SU-DHL-6 (cell line): ENCODE results near the gene UBASH3B.
"Not testable (repeated sequence)": the region's sequence is repeated elsewhere in the genome, so short reads cannot be mapped to it uniquely, and the experiment has no call there.

Experiments used
- H2AFZ ChIP-seq: fragments of 200-600 bp; sonication (generic); 2 replicates; pipeline ENCODE4 v1.6.1; 2014; ENCODE audit warnings: low read depth, mild to moderate bottlenecking, moderate library complexity, mixed read lengths, antibody characterized with exemption, low read length; ENCODE audit not compliant: severe bottlenecking
- H3F3A ChIP-seq: fragments of 200-600 bp; shearing (Covaris generic); 2 replicates; pipeline ENCODE4 v1.6.0; 2016; ENCODE audit warnings: antibody characterized with exemption, mild to moderate bottlenecking; ENCODE audit not compliant: insufficient read depth
- H3K27ac ChIP-seq: fragments of 200-600 bp; sonication (generic); 2 replicates; pipeline ENCODE4 v1.5.1; 2016; ENCODE audit warnings: low read depth, mild to moderate bottlenecking, low read length, moderate library complexity, mixed read lengths
- H3K27me3 ChIP-seq: fragments of 200-600 bp; sonication (generic), shearing (Covaris generic); 2 replicates; pipeline ENCODE4 v1.6.0; 2014; ENCODE audit warnings: mild to moderate bottlenecking, low read length
- H3K36me3 ChIP-seq: fragments of 200-600 bp; sonication (generic); 2 replicates; pipeline ENCODE4 v1.6.1; 2014; ENCODE audit warnings: mild to moderate bottlenecking, low read length, mixed read lengths
- H3K4me2 ChIP-seq: fragments of 300-600, 200-600 bp; shearing (Covaris generic), sonication (generic); 2 replicates; pipeline ENCODE4 v1.6.0; 2014; ENCODE audit warnings: low read length, low read depth, mild to moderate bottlenecking; ENCODE audit not compliant: poor library complexity, severe bottlenecking
- H3K4me3 ChIP-seq: fragments of 200-600 bp; sonication (generic); 2 replicates; pipeline ENCODE4 v1.5.1; 2014; ENCODE audit warnings: antibody characterized with exemption, low read length, mild to moderate bottlenecking, mixed read lengths; ENCODE audit not compliant: insufficient read depth, poor library complexity, severe bottlenecking
- H3K79me2 ChIP-seq: fragments of 200-600 bp; sonication (generic); 2 replicates; pipeline ENCODE4 v1.6.1; 2014; ENCODE audit warnings: mild to moderate bottlenecking, low read length, moderate library complexity; ENCODE audit not compliant: insufficient read depth
- H3K9ac ChIP-seq: fragments of 200-600 bp; sonication (generic); 2 replicates; pipeline ENCODE4 v1.7.0; 2014; ENCODE audit warnings: mild to moderate bottlenecking, low read length
- H3K9me2 ChIP-seq: fragments of 200-600 bp; sonication (generic); replicated peaks from 2 replicates; pipeline ENCODE4 v1.6.1; 2014; ENCODE audit warnings: low read length; ENCODE audit not compliant: insufficient read depth
- H3K9me3 ChIP-seq: fragments of 200-600 bp; sonication (generic); 2 replicates; pipeline ENCODE4 v1.6.1; 2014; ENCODE audit warnings: low read length, mixed read lengths; ENCODE audit not compliant: insufficient read depth
- H4K20me1 ChIP-seq: fragments of 200-600 bp; sonication (generic); 2 replicates; pipeline ENCODE4 v1.6.1; 2014; ENCODE audit warnings: low read depth, mild to moderate bottlenecking, antibody characterized with exemption, low read length, moderate library complexity, mixed read lengths
- CTCF ChIP-seq: fragments of 200-600 bp; sonication (generic); IDR thresholded peaks from one replicate; pipeline ENCODE4 v1.5.1; 2017; ENCODE audit warnings: antibody characterized with exemption, mild to moderate bottlenecking, low read length, moderate library complexity; ENCODE audit not compliant: insufficient read depth, poor library complexity, severe bottlenecking
- EZH2phosphoT487 ChIP-seq: fragments of 200-600 bp; sonication (generic), shearing (Covaris generic); conservative IDR thresholded peaks from 2 replicates; pipeline ENCODE4 v1.6.1; 2018; ENCODE audit warnings: mild to moderate bottlenecking, antibody characterized with exemption, low read length, moderate library complexity, mixed read lengths

UBASH3B gene

GRCh38 chr11:122655527-122656072, at the start of gene UBASH3B:
UBASH3B (plus strand) TSS chr11:122655722; CDS start chr11:122656050, 328 bp downstream.
- no peaks in the 10 kb centered on the region for H3K36me3 ChIP-seq
- H3K9me2 ChIP-seq = no peaks in the 10 kb centered on the region
- H3K27ac ChIP-seq = no peak within 1 kb of the TSS
- peak within 1 kb of the TSS; percentile 55 for H3K4me2 ChIP-seq
- H3K9me3 ChIP-seq = no peaks in the 10 kb centered on the region
- H3K27me3 ChIP-seq = no peaks in the 10 kb centered on the region
- H2AFZ ChIP-seq = peak within 1 kb of the TSS; percentile 90
- no peaks in the 10 kb centered on the region for H3K79me2 ChIP-seq
- TF ChIP-seq EZH2phosphoT487 = no peak
- no peak for TF ChIP-seq CTCF
- H4K20me1 ChIP-seq = no peaks in the 10 kb centered on the region
- H3F3A ChIP-seq = no peaks in the 10 kb centered on the region
- H3K9ac ChIP-seq = peak within 1 kb of the TSS; percentile 72
- H3K4me3 ChIP-seq = peak within 1 kb of the TSS; percentile 69

GRCh38 chr11:122607162-122607561, 48.4 kb upstream of the UBASH3B start:
- not testable (repeated sequence) for H3K9me3 ChIP-seq, H3K4me3 ChIP-seq, H3F3A ChIP-seq, H4K20me1 ChIP-seq, H3K9me2 ChIP-seq, H3K9ac ChIP-seq, H3K27me3 ChIP-seq, H3K36me3 ChIP-seq, H2AFZ ChIP-seq, H3K4me2 ChIP-seq, H3K27ac ChIP-seq, H3K79me2 ChIP-seq

- Histone ChIP-seq H3K9ac (no peak overlapping the region), H3K27ac (no peak overlapping the region), H3K9me3 (no peaks in the 10 kb centered on the region), H3K36me3 (no peaks in the 10 kb centered on the region), H3K27me3 (no peaks in the 10 kb centered on the region), H3F3A (no peaks in the 10 kb centered on the region), H3K4me2 (no peak overlapping the region), H4K20me1 (no peaks in the 10 kb centered on the region), H2AFZ (no peak overlapping the region), H3K9me2 (no peaks in the 10 kb centered on the region), H3K79me2 (no peaks in the 10 kb centered on the region), H3K4me3 (no peak overlapping the region)
- TF ChIP-seq CTCF = no peak
- no peak for TF ChIP-seq EZH2phosphoT487
These were observed 43.2 kb upstream of the UBASH3B start for GRCh38 chr11:122612123-122612824.

- Histone ChIP-seq H3K36me3 (no peaks in the 10 kb centered on the region), H3K79me2 (no peaks in the 10 kb centered on the region), H3K4me3 (no peak overlapping the region), H3K9ac (no peak overlapping the region), H3K9me3 (no peaks in the 10 kb centered on the region), H3K27me3 (no peaks in the 10 kb centered on the region), H3K27ac (no peak overlapping the region), H3K4me2 (no peak overlapping the region), H3F3A (no peaks in the 10 kb centered on the region), H3K9me2 (no peaks in the 10 kb centered on the region), H4K20me1 (no peaks in the 10 kb centered on the region), H2AFZ (no peak overlapping the region)
- TF ChIP-seq EZH2phosphoT487 (no peak), CTCF (no peak)
These were observed 38.8 kb upstream of the UBASH3B start for GRCh38 chr11:122616718-122617117.
